ENCODE measurements around the gene TRH.
"Not testable (repeated sequence)": the region's sequence is repeated elsewhere in the genome, so short reads cannot be mapped to it uniquely, and the experiment has no call there.

GRCh38 chr3:130002666-130003598, 28.4 kb downstream of the TRH start:
- TF ChIP-seq EZH2phosphoT487 (IDR thresholded peaks at IDR 0.05; ENCODE audit: insufficient read depth, low read depth); EZH2 (IDR thresholded peaks at IDR 0.05; ENCODE audit: insufficient read depth, poor library complexity, severe bottlenecking): not testable (repeated sequence)

All from GM23248 (cell line).